HepG2 (cell line): ENCODE data around the gene ZNF655. TPM values are rescaled to one million over a fixed set of nuclear protein-coding genes. Genes with fewer than 3 reads are reported as not detected.
A peak's percentile ranks its signal among the peaks of the same experiment; 100 is the strongest.

ENCODE experiments used
- ATAC-seq: fragments of 200-7000 bp; cut with Tn5 transposase; 3 replicates; pipeline ENCODE4 v1.9.1; 2020; ENCODE audit warnings: mild to moderate bottlenecking, moderate library complexity
- BruUV-seq: library from RNA; stranded (reverse); fragments of 400-500 nt; replicated peaks from 2 replicates; lab custom pipeline; 2021; lab: Mats Ljungman, UMichigan
- CTCF ChIA-PET: fragments of 300-600 bp; formaldehyde crosslinking; extraction: SDS; loops from one replicate; lab custom pipeline; 2021; ENCODE audit warnings: low total read pairs, inconsistent platforms, low intra/inter-chr PET ratio; lab: Yijun Ruan, JAX
- POLR2A ChIA-PET: fragments of 350-600 bp; sonication (Branson Sonifier 250); formaldehyde crosslinking; loops from one replicate; lab custom pipeline; 2020; ENCODE audit warnings: antibody characterized with exemption, inconsistent platforms; lab: Yijun Ruan, JAX
- DNase-seq: peaks from one replicate; pipeline ENCODE4 v3.0.0-alpha.2; 2015; ENCODE audit warnings: low spot score
- FAIRE-seq: peaks from 3 replicates; lab custom pipeline; 2011; peaks lifted over from hg19 to GRCh38; lab: Jason Lieb, UNC
- H2AFZ ChIP-seq: one replicate; pipeline ENCODE4 v1.6.1; 2011; ENCODE audit warnings: low read length, inconsistent platforms
- H3K27ac ChIP-seq: fragments of 300-600 bp; 3 replicates; pipeline ENCODE4 v1.8.0; 2011; ENCODE audit warnings: mixed run types, mild to moderate bottlenecking, mixed read lengths, low read length, inconsistent platforms; ENCODE audit not compliant: insufficient read depth; ENCODE audit errors: extremely low read length
- H3K27me3 ChIP-seq, 2 experiments: fragments of 200-600 bp in 1 of 2; 2 replicates in 1 of 2; 3 replicates in 1 of 2; pipeline versions ENCODE4 v1.6.0 to v1.8.0; 2011; ENCODE audit warnings: low read length in 2 of 2, mild to moderate bottlenecking in 2 of 2, moderate library complexity in 2 of 2, inconsistent platforms in 1 of 2; ENCODE audit not compliant: insufficient read depth in 2 of 2, control insufficient read depth in 1 of 2
- H3K36me3 ChIP-seq, 2 experiments: fragments of 200-600 bp in 1 of 2; replicated peaks in 1 of 2; 2 replicates in 1 of 2; 3 replicates in 1 of 2; pipeline versions ENCODE4 v1.5.1 to v1.8.0; 2011; ENCODE audit warnings: low read length in 2 of 2, inconsistent platforms in 1 of 2; ENCODE audit not compliant: insufficient read depth in 2 of 2, control insufficient read depth in 1 of 2
- H3K4me1 ChIP-seq: 2 replicates; pipeline ENCODE4 v1.5.1; 2012; ENCODE audit warnings: low read length, inconsistent platforms; ENCODE audit not compliant: insufficient read depth
- H3K4me2 ChIP-seq: 2 replicates; pipeline ENCODE4 v1.6.0; 2011; ENCODE audit warnings: low read depth, low read length, inconsistent platforms
- H3K4me3 ChIP-seq, 3 experiments: fragments of 200-600 bp in 1 of 3; sonication (generic), shearing (Covaris generic) in 1 of 3; replicated peaks in 1 of 3; 2 replicates each; pipeline ENCODE4 v1.5.1; 2011 to 2016; ENCODE audit warnings: low read length in 3 of 3, inconsistent platforms in 2 of 3, low read depth in 2 of 3, mild to moderate bottlenecking in 2 of 3, control low read depth in 1 of 3, mixed read lengths in 1 of 3; ENCODE audit not compliant: insufficient read depth in 1 of 3
- H3K79me2 ChIP-seq: one replicate; pipeline ENCODE4 v1.6.1; 2011; ENCODE audit warnings: low read length, inconsistent platforms; ENCODE audit not compliant: insufficient read depth
- H3K9ac ChIP-seq: 2 replicates; pipeline ENCODE4 v1.6.0; 2011; ENCODE audit warnings: mild to moderate bottlenecking, low read depth, low read length, inconsistent platforms; ENCODE audit not compliant: insufficient read depth
- H3K9me3 ChIP-seq: 2 replicates; pipeline ENCODE4 v1.5.1; 2012; ENCODE audit warnings: mild to moderate bottlenecking, low read length
- H4K20me1 ChIP-seq: 2 replicates; pipeline ENCODE4 v1.6.0; 2011; ENCODE audit warnings: inconsistent platforms, mild to moderate bottlenecking, low read length, moderate library complexity; ENCODE audit not compliant: insufficient read depth
- ZEB1 ChIP-seq: IDR thresholded peaks from 2 replicates; pipeline ENCODE4 v1.6.1; 2012; ENCODE audit warnings: mild to moderate bottlenecking, low read depth, inconsistent platforms; ENCODE audit not compliant: insufficient replicate concordance
- ZNF121 ChIP-seq: sonication (generic); formaldehyde crosslinking; IDR thresholded peaks from 2 replicates; pipeline ENCODE4 v1.5.0; 2020; ENCODE audit warnings: mild to moderate bottlenecking, missing genetic modification reagents
- WGBS: methylation state at CpG from one replicate; pipeline ENCODE4 v1.1.6; 2017; ENCODE audit warnings: low lambda C conversion rate; 5-methylcytosine and 5-hydroxymethylcytosine counted together
- in situ Hi-C: cut with HindIII; loops from 2 replicates; pipeline ENCODE4 v1.10.0; 2017; ENCODE audit warnings: low pct_unique_long_range_greater_than_20kb; ENCODE audit not compliant: extremely low pct_ligation_motif_present
- intact Hi-C: fragments of 100-400 bp; cut with micrococcal nuclease; formaldehyde crosslinking; loops from one replicate; pipeline ENCODE4 v1.10.0; 2022; ENCODE audit not compliant: unreplicated experiment
- polyA plus RNA-seq, 8 experiments: library from polyadenylated mRNA; depleted of rRNA in 3 of 8; stranded (reverse) in 7 of 8; unstranded in 1 of 8; fragments of >200 nt; fragmentation: Illumina TruSeq in 4 of 8; extraction: Trizol in 4 of 8; gene quantifications; 2 replicates each; pipeline versions ENCODE4 v1.2.1 to v1.2.3, GENCODE V29; 2011 to 2016; ENCODE audit warnings: low read depth in 4 of 8, missing spikeins in 1 of 8, mixed read lengths in 1 of 8; ENCODE audit not compliant: insufficient read depth in 1 of 8
- total RNA-seq, 5 experiments: library from RNA; depleted of rRNA; stranded (reverse); fragments of >200 nt; fragmentation: Illumina TruSeq; extraction: Trizol; gene quantifications; 2 replicates each; pipeline ENCODE4 v1.2.3, GENCODE V29; 2016; ENCODE audit warnings: low read depth in 1 of 5
- TF ChIP-seq, protein P1 (sequence below): sonication (generic); formaldehyde crosslinking; conservative IDR thresholded peaks from 2 replicates; pipeline ENCODE4 v1.4.0; 2020; ENCODE audit warnings: missing genetic modification reagents

Gene ZNF655
- total and polyA plus RNA-seq, 2 of the 13 experiments (the other 11 are each of a cell fraction or from before 2014, with no cell fraction given) = 53.4 to 75.6 TPM

DNA sequence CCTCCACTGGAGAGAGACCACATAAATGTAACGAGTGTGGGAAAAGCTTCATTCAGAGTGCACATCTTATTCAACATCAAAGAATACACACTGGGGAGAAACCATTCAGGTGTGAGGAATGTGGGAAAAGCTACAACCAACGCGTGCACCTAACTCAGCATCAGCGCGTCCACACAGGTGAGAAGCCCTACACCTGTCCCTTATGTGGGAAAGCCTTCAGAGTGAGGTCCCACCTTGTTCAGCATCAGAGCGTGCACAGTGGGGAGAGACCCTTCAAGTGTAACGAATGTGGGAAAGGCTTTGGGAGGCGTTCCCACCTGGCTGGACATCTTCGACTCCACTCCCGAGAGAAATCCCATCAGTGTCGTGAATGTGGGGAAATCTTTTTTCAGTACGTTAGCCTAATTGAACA, 27.1 kb upstream of the ZNF655 start (continued):
- TF ChIP-seq, protein P1, sequence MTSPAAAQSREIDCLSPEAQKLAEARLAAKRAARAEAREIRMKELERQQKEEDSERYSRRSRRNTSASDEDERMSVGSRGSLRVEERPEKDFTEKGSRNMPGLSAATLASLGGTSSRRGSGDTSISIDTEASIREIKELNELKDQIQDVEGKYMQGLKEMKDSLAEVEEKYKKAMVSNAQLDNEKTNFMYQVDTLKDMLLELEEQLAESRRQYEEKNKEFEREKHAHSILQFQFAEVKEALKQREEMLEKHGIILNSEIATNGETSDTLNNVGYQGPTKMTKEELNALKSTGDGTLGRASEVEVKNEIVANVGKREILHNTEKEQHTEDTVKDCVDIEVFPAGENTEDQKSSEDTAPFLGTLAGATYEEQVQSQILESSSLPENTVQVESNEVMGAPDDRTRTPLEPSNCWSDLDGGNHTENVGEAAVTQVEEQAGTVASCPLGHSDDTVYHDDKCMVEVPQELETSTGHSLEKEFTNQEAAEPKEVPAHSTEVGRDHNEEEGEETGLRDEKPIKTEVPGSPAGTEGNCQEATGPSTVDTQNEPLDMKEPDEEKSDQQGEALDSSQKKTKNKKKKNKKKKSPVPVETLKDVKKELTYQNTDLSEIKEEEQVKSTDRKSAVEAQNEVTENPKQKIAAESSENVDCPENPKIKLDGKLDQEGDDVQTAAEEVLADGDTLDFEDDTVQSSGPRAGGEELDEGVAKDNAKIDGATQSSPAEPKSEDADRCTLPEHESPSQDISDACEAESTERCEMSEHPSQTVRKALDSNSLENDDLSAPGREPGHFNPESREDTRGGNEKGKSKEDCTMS (CRISPR knock-in tag) = no peak

DNA sequence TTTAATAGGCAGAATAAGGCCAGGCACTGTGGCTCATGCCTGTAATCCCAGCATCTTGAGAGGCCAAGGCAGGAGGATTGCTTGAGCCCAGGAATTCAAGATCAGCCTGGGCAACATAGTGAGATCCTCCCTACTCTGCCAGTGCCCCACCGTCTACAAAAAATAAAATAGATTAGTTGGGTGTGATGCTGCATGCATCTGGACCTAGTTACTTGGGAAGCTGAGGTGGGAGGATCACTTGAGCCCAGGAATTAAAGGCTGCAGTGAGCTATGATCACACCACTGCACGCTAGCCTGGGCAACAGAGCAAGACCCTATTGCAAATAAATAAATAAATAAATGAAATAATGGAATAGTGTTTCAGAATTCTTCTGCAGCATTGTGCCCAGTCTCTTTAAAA, 22.8 kb upstream of the ZNF655 start:
- Histone ChIP-seq H4K20me1 (no peaks in the 10 kb centered on the region), H3K9ac (no peak overlapping the region), H3K4me3 (no peak overlapping the region), H3K4me2 (no peak overlapping the region), H3K36me3 (peaks cover 4 to 26% of the 10 kb centered on the region in 2 experiments; a peak in 4 of 5 replicates), H2AFZ (no peak overlapping the region), H3K9me3 (no peaks in the 10 kb centered on the region), H3K27ac (no peak overlapping the region), H3K79me2 (no peaks in the 10 kb centered on the region), H3K27me3 (no peaks in the 10 kb centered on the region), H3K4me1 (peaks cover 9% of the 10 kb centered on the region)
- DNase-seq = no peak
- BruUV-seq = no TSS peak
- ChIA-PET CTCF (no interaction called here), POLR2A (interaction anchor here (0.8 to 1.4 kb wide), 2 partner anchors 8 to 23 kb away, joined by 3 read pairs; partner anchors contain the start of gene ZNF655)
- no peak for FAIRE-seq
- WGBS = 95% methylated on average over 2 of the region's 2 CpGs
- in situ Hi-C loops = no loop called here
- no peak for ATAC-seq
- TF ChIP-seq ZNF121 (peak; percentile 59; the same call in 1 of the 2 replicates), ZEB1 (no peak)
- intact Hi-C loops = no loop called here
